ENCODE results near the gene TSEN2.

Gene TSEN2

DNA sequence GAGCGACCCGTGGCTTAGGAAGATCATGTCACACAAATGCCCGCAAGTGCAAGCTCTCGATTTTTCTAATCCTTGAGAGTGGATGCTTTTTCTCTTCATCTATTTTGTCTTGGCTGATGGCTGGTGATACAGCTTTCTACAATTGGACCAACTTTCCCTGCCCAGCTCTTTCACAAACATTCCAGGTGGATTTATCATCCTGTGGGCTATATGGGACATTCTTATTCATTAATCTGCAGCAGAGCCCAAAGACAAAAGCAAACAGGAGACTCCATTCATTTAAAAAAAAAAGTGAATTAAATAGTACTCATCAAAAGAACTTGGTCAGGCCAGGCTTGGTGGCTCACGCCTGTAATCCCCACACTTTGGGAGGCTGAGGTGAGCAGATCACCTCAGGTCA is 14.2 kb upstream of the TSEN2 start:
- TF ChIP-seq, protein P1, sequence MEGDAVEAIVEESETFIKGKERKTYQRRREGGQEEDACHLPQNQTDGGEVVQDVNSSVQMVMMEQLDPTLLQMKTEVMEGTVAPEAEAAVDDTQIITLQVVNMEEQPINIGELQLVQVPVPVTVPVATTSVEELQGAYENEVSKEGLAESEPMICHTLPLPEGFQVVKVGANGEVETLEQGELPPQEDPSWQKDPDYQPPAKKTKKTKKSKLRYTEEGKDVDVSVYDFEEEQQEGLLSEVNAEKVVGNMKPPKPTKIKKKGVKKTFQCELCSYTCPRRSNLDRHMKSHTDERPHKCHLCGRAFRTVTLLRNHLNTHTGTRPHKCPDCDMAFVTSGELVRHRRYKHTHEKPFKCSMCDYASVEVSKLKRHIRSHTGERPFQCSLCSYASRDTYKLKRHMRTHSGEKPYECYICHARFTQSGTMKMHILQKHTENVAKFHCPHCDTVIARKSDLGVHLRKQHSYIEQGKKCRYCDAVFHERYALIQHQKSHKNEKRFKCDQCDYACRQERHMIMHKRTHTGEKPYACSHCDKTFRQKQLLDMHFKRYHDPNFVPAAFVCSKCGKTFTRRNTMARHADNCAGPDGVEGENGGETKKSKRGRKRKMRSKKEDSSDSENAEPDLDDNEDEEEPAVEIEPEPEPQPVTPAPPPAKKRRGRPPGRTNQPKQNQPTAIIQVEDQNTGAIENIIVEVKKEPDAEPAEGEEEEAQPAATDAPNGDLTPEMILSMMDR (IDR thresholded peaks at IDR 0.05; ENCODE audit: low read depth, low read length), result no peak
- no peak overlapping the region for H3K4me3 ChIP-seq (ENCODE audit: low read depth, low read length)

GRCh38 chr3:12470680-12471079 is 13.6 kb upstream of the TSEN2 start:
- no peak overlapping the region for H3K4me3 ChIP-seq (ENCODE audit: low read depth, low read length)
- TF ChIP-seq, protein P1 (IDR thresholded peaks at IDR 0.05; ENCODE audit: low read depth, low read length), result no peak

GRCh38 chr3:12471241-12471640 is 13.0 kb upstream of the TSEN2 start:
- TF ChIP-seq, protein P1 (IDR thresholded peaks at IDR 0.05; ENCODE audit: low read depth, low read length), result no peak
- H3K4me3 ChIP-seq (ENCODE audit: low read depth, low read length), result no peak overlapping the region

GRCh38 chr3:12472000-12472610 is 12.2 kb upstream of the TSEN2 start:
- TF ChIP-seq, protein P1 (IDR thresholded peaks at IDR 0.05; ENCODE audit: low read depth, low read length), result no peak
- no peak overlapping the region for H3K4me3 ChIP-seq (ENCODE audit: low read depth, low read length)

DNA sequence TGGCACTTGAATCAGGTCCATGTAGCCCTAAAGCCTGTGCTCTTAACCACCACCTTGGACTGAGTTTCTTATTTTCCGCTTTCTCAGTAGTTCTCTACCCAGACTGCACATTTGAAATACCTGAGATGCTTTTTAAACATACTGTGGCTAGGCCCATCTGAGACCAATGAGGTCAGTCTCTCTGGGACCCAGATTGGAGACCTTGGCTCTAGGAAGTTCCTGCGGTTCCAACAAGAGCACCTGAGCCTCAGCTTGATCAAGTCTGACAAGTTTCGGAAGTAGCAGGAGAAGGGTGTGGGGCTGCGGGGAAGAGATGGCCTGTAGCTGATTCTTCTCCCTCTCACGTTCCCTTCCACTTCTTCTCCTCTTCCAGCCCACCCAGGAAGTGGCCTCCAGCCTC is 11.5 kb upstream of the TSEN2 start:
- no peak overlapping the region for H3K4me3 ChIP-seq (ENCODE audit: low read depth, low read length)
- TF ChIP-seq, protein P1 (IDR thresholded peaks at IDR 0.05; ENCODE audit: low read depth, low read length), result no peak

- no peak overlapping the region for H3K4me3 ChIP-seq (ENCODE audit: low read depth, low read length)
- TF ChIP-seq, protein P1 (IDR thresholded peaks at IDR 0.05; ENCODE audit: low read depth, low read length), result no peak
Measured at GRCh38 chr3:12473511-12473910, 10.8 kb upstream of the TSEN2 start.

DNA sequence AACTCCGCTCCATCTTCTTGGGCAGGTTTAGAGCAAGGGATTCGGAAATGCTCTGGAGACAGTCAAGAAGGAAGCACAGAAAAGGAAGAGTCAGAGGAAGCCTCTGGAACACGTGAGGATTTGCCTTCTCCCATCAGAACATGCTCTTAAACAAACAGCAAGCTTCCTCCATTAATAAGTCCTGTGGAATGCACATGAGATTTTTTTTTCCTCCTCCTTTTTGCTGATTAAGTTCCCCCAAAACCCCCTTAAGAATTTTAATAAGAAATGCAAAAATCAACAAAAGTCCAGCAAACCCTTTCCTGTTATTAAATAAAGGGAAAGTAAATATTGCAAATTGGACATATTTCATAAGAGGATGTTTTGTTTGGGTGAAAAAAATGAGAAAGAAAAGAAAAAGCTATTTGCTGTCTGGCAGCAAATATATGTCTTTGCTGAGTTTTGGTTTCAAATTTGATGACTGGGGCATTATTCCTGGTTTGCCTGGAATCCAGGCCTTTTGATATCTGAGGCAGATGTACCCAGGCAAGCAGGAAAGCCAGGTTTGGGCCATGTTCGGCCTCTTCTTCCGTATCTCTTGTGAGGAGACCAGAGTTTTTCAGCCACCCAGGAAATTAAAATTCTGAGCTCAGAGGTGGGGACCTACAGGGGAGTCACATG is 7.9 kb upstream of the TSEN2 start:
- TF ChIP-seq, protein P1 (IDR thresholded peaks at IDR 0.05; ENCODE audit: low read depth, low read length), result no peak

More for the DNA sequence above, 7.9 kb upstream of the TSEN2 start:
- no peak overlapping the region for H3K4me3 ChIP-seq (ENCODE audit: low read depth, low read length)
